HG02588 (cell line): ENCODE results near the gene WTAP.
"Not testable (repeated sequence)": the region's sequence is repeated elsewhere in the genome, so short reads cannot be mapped to it uniquely, and the experiment has no call there.

ENCODE experiments used
- ATAC-seq: cut with Tn5 transposase; IDR thresholded peaks from one replicate; pipeline ENCODE4 v1.9.1; 2021; ENCODE audit warnings: mild to moderate bottlenecking, moderate library complexity; ENCODE audit not compliant: unreplicated experiment

WTAP gene

GRCh38 chr6:159693128-159693893 is 34.0 kb upstream of the WTAP start, which contains the start of gene SOD2:
SOD2 (minus strand) TSS chr6:159693241; CDS start chr6:159693167, 74 bp downstream.
- ATAC-seq = peak; percentile 77

- no peak for ATAC-seq
Measured at GRCh38 chr6:159693894-159694545, 33.3 kb upstream of the WTAP start.

- ATAC-seq = no peak
Measured at GRCh38 chr6:159695984-159696383, 31.3 kb upstream of the WTAP start.

- no peak for ATAC-seq
Measured at GRCh38 chr6:159700970-159701369, 26.3 kb upstream of the WTAP start.

- no peak for ATAC-seq
Measured at GRCh38 chr6:159701413-159701999, 25.8 kb upstream of the WTAP start.

- not testable (repeated sequence) for ATAC-seq
Measured at GRCh38 chr6:159710603-159711002, 16.7 kb upstream of the WTAP start.

- ATAC-seq = not testable (repeated sequence)
Measured at GRCh38 chr6:159712389-159712788, 14.9 kb upstream of the WTAP start.

GRCh38 chr6:159713984-159714383 is 13.3 kb upstream of the WTAP start:
- ATAC-seq = no peak

GRCh38 chr6:159714404-159714803 is 12.9 kb upstream of the WTAP start:
- ATAC-seq = no peak

- ATAC-seq = no peak
Measured at GRCh38 chr6:159715166-159715565, 12.1 kb upstream of the WTAP start.

GRCh38 chr6:159715605-159716004 is 11.7 kb upstream of the WTAP start:
- no peak for ATAC-seq

GRCh38 chr6:159716247-159717096 is 10.8 kb upstream of the WTAP start:
- ATAC-seq = no peak

GRCh38 chr6:159718634-159719033 is 8.7 kb upstream of the WTAP start:
- ATAC-seq = no peak

- ATAC-seq = no peak
Measured at GRCh38 chr6:159719287-159719686, 8.0 kb upstream of the WTAP start.

GRCh38 chr6:159720708-159721107 is 6.6 kb upstream of the WTAP start:
- no peak for ATAC-seq

GRCh38 chr6:159721981-159722380 is 5.3 kb upstream of the WTAP start:
- not testable (repeated sequence) for ATAC-seq

GRCh38 chr6:159722655-159723054 is 4.7 kb upstream of the WTAP start:
- no peak for ATAC-seq

- ATAC-seq = no peak
Measured at GRCh38 chr6:159723259-159723658, 4.0 kb upstream of the WTAP start.

- no peak for ATAC-seq
Measured at GRCh38 chr6:159724778-159725177, 2.5 kb upstream of the WTAP start.

GRCh38 chr6:159725208-159725607 is 2.1 kb upstream of the WTAP start:
- ATAC-seq = not testable (repeated sequence)
